Measurements from ENCODE around the gene CBLB. TPM values are rescaled to one million over a fixed set of nuclear protein-coding genes. Genes with fewer than 3 reads are reported as not detected.

CBLB gene
- total and polyA plus RNA-seq, 4 donors = 3.1 to 22.8 (median 9.8) TPM

- WGBS = 83% methylated on average over 17 of the region's 17 CpGs
- no peak overlapping the region for H3K4me3 ChIP-seq (ENCODE audit: low read depth in 1 of 3, low read length in 3 of 3)
- no peak for DNase-seq (ENCODE audit: low spot score)
- no peaks in the 10 kb centered on the region for H3K27me3 ChIP-seq (ENCODE audit: control insufficient read depth in 4 of 4, insufficient read depth in 4 of 4, low read length in 3 of 4)
- TF ChIP-seq RXRA (IDR thresholded peaks at IDR 0.05) (no peak), TAF1 (conservative IDR thresholded peaks at IDR 0.05) (no peak), MAX (IDR thresholded peaks at IDR 0.05) (no peak), NR2F2 (IDR thresholded peaks at IDR 0.05) (no peak), FOXA1 (IDR thresholded peaks at IDR 0.05) (no peak), HNF4G (IDR thresholded peaks at IDR 0.05) (no peak), ZBTB33 (IDR thresholded peaks at IDR 0.05) (no peak), YY1 (IDR thresholded peaks at IDR 0.05) (no peak), REST (IDR thresholded peaks at IDR 0.05) (no peak), EGR1 (IDR thresholded peaks at IDR 0.05; ENCODE audit: low read depth in 2 of 2) (no peak), GABPA (IDR thresholded peaks at IDR 0.05 in 1 of 2, conservative IDR thresholded peaks at IDR 0.05 in 1 of 2) (no peak), JUND (IDR thresholded peaks at IDR 0.05) (no peak), HNF4A (conservative IDR thresholded peaks at IDR 0.05) (no peak), RAD21 (IDR thresholded peaks at IDR 0.05) (no peak)
- no peak overlapping the region for H3K27ac ChIP-seq (ENCODE audit: low read depth in 1 of 2, low read length in 2 of 2)
- H3K36me3 ChIP-seq (ENCODE audit: control insufficient read depth in 4 of 4, insufficient read depth in 3 of 4, low read depth in 1 of 4, low read length in 3 of 4) = no peaks in the 10 kb centered on the region
- peaks cover 0 to 2% (median 0%) of the 10 kb centered on the region in 4 donors for H3K9me3 ChIP-seq (ENCODE audit: control insufficient read depth in 4 of 4, low read length in 3 of 4)
- no peak overlapping the region for H3K9ac ChIP-seq (ENCODE audit: low read depth in 1 of 2, low read length in 2 of 2)
- H3K4me1 ChIP-seq (ENCODE audit: control insufficient read depth in 4 of 4, insufficient read depth in 4 of 4, low read length in 3 of 4) = no peaks in the 10 kb centered on the region
Measured at GRCh38 chr3:105608623-105609022, 260.2 kb downstream of the CBLB start.

GRCh38 chr3:105606016-105606415 is 262.8 kb downstream of the CBLB start:
- no peak for TF ChIP-seq GABPA (IDR thresholded peaks at IDR 0.05 in 1 of 2, conservative IDR thresholded peaks at IDR 0.05 in 1 of 2)
- TF ChIP-seq YY1 (IDR thresholded peaks at IDR 0.05) = no peak
- no peak for TF ChIP-seq RXRA (IDR thresholded peaks at IDR 0.05)
- no peak for TF ChIP-seq NR2F2 (IDR thresholded peaks at IDR 0.05)
- H3K9ac ChIP-seq (ENCODE audit: low read depth in 1 of 2, low read length in 2 of 2) = no peak overlapping the region

More at GRCh38 chr3:105606016-105606415, 262.8 kb downstream of the CBLB start:
- Histone ChIP-seq H3K27ac (ENCODE audit: low read depth in 1 of 2, low read length in 2 of 2) (no peak overlapping the region), H3K36me3 (ENCODE audit: control insufficient read depth in 4 of 4, insufficient read depth in 3 of 4, low read depth in 1 of 4, low read length in 3 of 4) (no peaks in the 10 kb centered on the region), H3K4me1 (ENCODE audit: control insufficient read depth in 4 of 4, insufficient read depth in 4 of 4, low read length in 3 of 4) (no peaks in the 10 kb centered on the region), H3K4me3 (ENCODE audit: low read depth in 1 of 3, low read length in 3 of 3) (no peak overlapping the region), H3K27me3 (ENCODE audit: control insufficient read depth in 4 of 4, insufficient read depth in 4 of 4, low read length in 3 of 4) (no peaks in the 10 kb centered on the region), H3K9me3 (ENCODE audit: control insufficient read depth in 4 of 4, low read length in 3 of 4) (peaks cover 0 to 2% (median 0%) of the 10 kb centered on the region in 4 donors)
- no peak for DNase-seq (ENCODE audit: low spot score)
